Activated CD8-positive, alpha-beta memory T cell treated with anti-CD3 and anti-CD28 coated beads for 48 hours (primary cell): ENCODE measurements around the gene MRGPRD.

Source experiments
- DNase-seq, 3 experiments: peaks; one replicate each; pipeline ENCODE4 v3.0.0-alpha.2; 2020; ENCODE audit warnings: low read depth in 2 of 3, low spot score in 2 of 3

MRGPRD gene

GRCh38 chr11:68932933-68933577, 47.7 kb downstream of the MRGPRD start:
- no peak for DNase-seq

- DNase-seq, result no peak
These were observed 48.4 kb downstream of the MRGPRD start for GRCh38 chr11:68932358-68932757.

GRCh38 chr11:68931911-68932310, 48.9 kb downstream of the MRGPRD start:
- DNase-seq, result no peak

- no peak for DNase-seq
These were observed 49.6 kb downstream of the MRGPRD start for GRCh38 chr11:68930991-68931855.
